OCI-LY1 (cell line): Measurements from ENCODE around the gene ASB15.

Experiments
- CTCF ChIP-seq: fragments of 200-600 bp; sonication (generic), shearing (Covaris generic); IDR thresholded peaks from 2 replicates; pipeline ENCODE4 v1.5.1; 2017; ENCODE audit warnings: mild to moderate bottlenecking, antibody characterized with exemption, low read length, moderate library complexity, mixed read lengths
- EZH2 ChIP-seq: fragments of 200-600 bp; sonication (generic), shearing (Covaris generic); IDR thresholded peaks from 2 replicates; pipeline ENCODE4 v1.8.0; 2017; ENCODE audit warnings: borderline replicate concordance, mixed run types, mild to moderate bottlenecking, antibody characterized with exemption, low read length, moderate library complexity, mixed read lengths

GRCh38 chr7:123658023-123658422, 56.4 kb downstream of the ASB15 start:
- TF ChIP-seq EZH2 (no peak), CTCF (no peak)
